Stimulated activated CD4-positive, alpha-beta T cell treated with anti-CD3 and anti-CD28 coated beads, TNF-alpha, amount 100 ng/mL, for 48 hours (primary cell): Measurements from ENCODE around the gene SERPINE2.
"Not testable (repeated sequence)": the region's sequence is repeated elsewhere in the genome, so short reads cannot be mapped to it uniquely, and the experiment has no call there.

Experiments
- DNase-seq, 3 donors: peaks; one replicate each; pipeline ENCODE4 v3.0.0-alpha.2; 2020; ENCODE audit warnings: low read depth in 3 of 3

The SERPINE2 gene

GRCh38 chr2:224011837-224012236, 27.2 kb downstream of the SERPINE2 start:
- DNase-seq = no peak

GRCh38 chr2:224009605-224010315, 29.3 kb downstream of the SERPINE2 start:
- DNase-seq = no peak

GRCh38 chr2:224008702-224009261, 30.3 kb downstream of the SERPINE2 start:
- DNase-seq = no peak

- DNase-seq = no peak
Measured at GRCh38 chr2:224004105-224004695, 34.9 kb downstream of the SERPINE2 start.

GRCh38 chr2:224000662-224001061, 38.4 kb downstream of the SERPINE2 start:
- DNase-seq = not testable (repeated sequence)

- DNase-seq = no peak
Measured at GRCh38 chr2:223999862-224000261, 39.2 kb downstream of the SERPINE2 start.

GRCh38 chr2:223998948-223999347, 40.1 kb downstream of the SERPINE2 start:
- no peak for DNase-seq

- no peak for DNase-seq
Measured at GRCh38 chr2:223997938-223998337, 41.1 kb downstream of the SERPINE2 start.

- no peak for DNase-seq
Measured at GRCh38 chr2:223996391-223996790, 42.7 kb downstream of the SERPINE2 start.

- no peak for DNase-seq
Measured at GRCh38 chr2:223995569-223995968, 43.5 kb downstream of the SERPINE2 start.

- DNase-seq = no peak
Measured at GRCh38 chr2:223994562-223995162, 44.4 kb downstream of the SERPINE2 start.

GRCh38 chr2:223993634-223994232, 45.4 kb downstream of the SERPINE2 start:
- DNase-seq = peak; percentile 20 to 53 (median 32)

- no peak for DNase-seq
Measured at GRCh38 chr2:223991611-223992010, 47.5 kb downstream of the SERPINE2 start.

GRCh38 chr2:223989856-223990232, 49.2 kb downstream of the SERPINE2 start:
- no peak for DNase-seq

- DNase-seq = no peak
Measured at GRCh38 chr2:223989206-223989855, 49.8 kb downstream of the SERPINE2 start.

GRCh38 chr2:223981241-223981640, 57.8 kb downstream of the SERPINE2 start:
- no peak for DNase-seq

- DNase-seq = no peak
Measured at GRCh38 chr2:223980803-223981202, 58.3 kb downstream of the SERPINE2 start.

GRCh38 chr2:223980397-223980735, 58.7 kb downstream of the SERPINE2 start:
- no peak for DNase-seq

GRCh38 chr2:223979730-223980396, 59.2 kb downstream of the SERPINE2 start:
- DNase-seq = no peak

GRCh38 chr2:223978451-223978850, 60.6 kb downstream of the SERPINE2 start:
- DNase-seq = no peak

- DNase-seq = no peak
Measured at GRCh38 chr2:223976635-223977226, 62.4 kb downstream of the SERPINE2 start.
